WTC11 (cell line): Measurements from ENCODE around the gene ZFP36L1. TPM values are rescaled to one million over a fixed set of nuclear protein-coding genes. Genes with fewer than 3 reads are reported as not detected.

Experiments
- ATAC-seq: fragments of 200-7000 bp; cut with Tn5 transposase; 2 replicates; pipeline ENCODE4 v1.10.0; 2021; ENCODE audit warnings: mild to moderate bottlenecking, moderate library complexity
- CTCF ChIA-PET: fragments of 300-600 bp; sonication (Branson Sonifier 250); formaldehyde crosslinking; loops from one replicate; lab custom pipeline; 2021; ENCODE audit warnings: antibody characterized with exemption; lab: Charles Lee
- POLR2A ChIA-PET: fragments of 350-600 bp; sonication (Branson Sonifier 250); formaldehyde crosslinking; loops from one replicate; lab custom pipeline; 2021; ENCODE audit warnings: antibody characterized with exemption; lab: Charles Lee
- DNase-seq: peaks from one replicate; pipeline ENCODE4 v3.0.0; 2021; ENCODE audit warnings: low spot score
- H3K27ac Mint-ChIP-seq: 2 replicates; pipeline ENCODE4 v1.8.0; 2021; ENCODE audit warnings: mixed read lengths
- H3K27me3 Mint-ChIP-seq: 2 replicates; pipeline ENCODE4 v1.8.0; 2021; ENCODE audit warnings: low read depth, mild to moderate bottlenecking, moderate library complexity, mixed read lengths
- H3K36me3 Mint-ChIP-seq: 2 replicates; pipeline ENCODE4 v1.8.0; 2021; ENCODE audit warnings: mixed read lengths
- H3K4me1 Mint-ChIP-seq: 2 replicates; pipeline ENCODE4 v1.8.0; 2022; ENCODE audit warnings: mixed read lengths
- H3K4me3 Mint-ChIP-seq: 2 replicates; pipeline ENCODE4 v1.8.0; 2021; ENCODE audit warnings: mild to moderate bottlenecking, moderate library complexity, mixed read lengths
- H3K9me3 Mint-ChIP-seq: 2 replicates; pipeline ENCODE4 v1.8.0; 2021; ENCODE audit warnings: mixed read lengths
- CREM ChIP-seq: sonication (generic); formaldehyde crosslinking; IDR thresholded peaks from 2 replicates; pipeline ENCODE4 v1.8.1; 2022; ENCODE audit warnings: mild to moderate bottlenecking, missing genetic modification reagents, moderate library complexity
- ESRRA ChIP-seq: sonication (generic); formaldehyde crosslinking; IDR thresholded peaks from 2 replicates; pipeline ENCODE4 v1.8.1; 2022; ENCODE audit warnings: mild to moderate bottlenecking, missing genetic modification reagents, borderline replicate concordance
- IRF2 ChIP-seq: sonication (generic); formaldehyde crosslinking; IDR thresholded peaks from 2 replicates; pipeline ENCODE4 v1.8.0; 2022; ENCODE audit warnings: low read depth, missing genetic modification reagents, borderline replicate concordance
- JAZF1 ChIP-seq: fragments of 250-450 bp; sonication (Bioruptor Pico); IDR thresholded peaks from 2 replicates; pipeline ENCODE4 v1.9.0; 2021; ENCODE audit warnings: moderate library complexity, mild to moderate bottlenecking, inconsistent platforms
- KAT7 ChIP-seq: sonication (generic); formaldehyde crosslinking; IDR thresholded peaks from 2 replicates; pipeline ENCODE4 v1.8.1; 2023; ENCODE audit warnings: missing genetic modification reagents, mild to moderate bottlenecking, borderline replicate concordance
- MXD4 ChIP-seq: fragments of 250-450 bp; sonication (Bioruptor Pico); IDR thresholded peaks from 2 replicates; pipeline ENCODE4 v1.8.0; 2021; ENCODE audit warnings: mild to moderate bottlenecking, moderate library complexity, borderline replicate concordance
- NFATC4 ChIP-seq: fragments of 250-450 bp; sonication (Bioruptor Pico); IDR thresholded peaks from 2 replicates; pipeline ENCODE4 v1.9.0; 2021; ENCODE audit warnings: mild to moderate bottlenecking
- NFE2L1 ChIP-seq: sonication (generic); formaldehyde crosslinking; IDR thresholded peaks from 2 replicates; pipeline ENCODE4 v1.8.1; 2023; ENCODE audit warnings: missing genetic modification reagents
- NR3C1 ChIP-seq: sonication (generic); formaldehyde crosslinking; conservative IDR thresholded peaks from 2 replicates; pipeline ENCODE4 v1.8.1; 2023; ENCODE audit warnings: low read depth, mild to moderate bottlenecking, missing genetic modification reagents
- RORB ChIP-seq: fragments of 250-450 bp; sonication (Bioruptor Pico); IDR thresholded peaks from 2 replicates; pipeline ENCODE4 v1.9.0; 2021; ENCODE audit warnings: mild to moderate bottlenecking
- SOX15 ChIP-seq: fragments of 250-450 bp; sonication (Bioruptor Pico); IDR thresholded peaks from 2 replicates; pipeline ENCODE4 v1.9.0; 2021; ENCODE audit warnings: mild to moderate bottlenecking
- TCF7 ChIP-seq: sonication (generic); formaldehyde crosslinking; IDR thresholded peaks from 2 replicates; pipeline ENCODE4 v1.8.0; 2022; ENCODE audit warnings: mild to moderate bottlenecking, low read depth, missing genetic modification reagents, moderate library complexity
- TEAD4 ChIP-seq: sonication (generic); formaldehyde crosslinking; IDR thresholded peaks from 2 replicates; pipeline ENCODE4 v1.8.0; 2022; ENCODE audit warnings: mild to moderate bottlenecking, missing genetic modification reagents
- ZNF121 ChIP-seq: sonication (generic); formaldehyde crosslinking; IDR thresholded peaks from 2 replicates; pipeline ENCODE4 v1.8.0; 2023; ENCODE audit warnings: missing genetic modification reagents
- ZNF317 ChIP-seq: sonication (generic); formaldehyde crosslinking; IDR thresholded peaks from 2 replicates; pipeline ENCODE4 v1.8.1; 2023; ENCODE audit warnings: low read depth, mild to moderate bottlenecking, moderate library complexity, missing genetic modification reagents, borderline replicate concordance
- total RNA-seq: library from RNA; stranded (reverse); gene quantifications from 3 replicates; pipeline ENCODE4 v1.2.3, GENCODE V29; 2021
- TF ChIP-seq, protein P1 (sequence below): sonication (generic); formaldehyde crosslinking; IDR thresholded peaks from 2 replicates; pipeline ENCODE4 v1.8.1; 2023; ENCODE audit warnings: mild to moderate bottlenecking, missing genetic modification reagents, moderate library complexity
- TF ChIP-seq, protein P2 (sequence below): sonication (generic); formaldehyde crosslinking; IDR thresholded peaks from 2 replicates; pipeline ENCODE4 v1.8.1; 2023; ENCODE audit warnings: mild to moderate bottlenecking, missing genetic modification reagents, borderline replicate concordance
- TF ChIP-seq, protein P3 (sequence below): sonication (generic); formaldehyde crosslinking; IDR thresholded peaks from 2 replicates; pipeline ENCODE4 v1.8.0; 2022; ENCODE audit warnings: mild to moderate bottlenecking, missing genetic modification reagents
- TF ChIP-seq, protein P4 (sequence below): sonication (generic); formaldehyde crosslinking; IDR thresholded peaks from 2 replicates; pipeline ENCODE4 v1.8.1; 2023; ENCODE audit warnings: mild to moderate bottlenecking, missing genetic modification reagents, moderate library complexity
- TF ChIP-seq, protein P5 (sequence below): sonication (generic); formaldehyde crosslinking; IDR thresholded peaks from 2 replicates; pipeline ENCODE4 v1.8.0; 2022; ENCODE audit warnings: mild to moderate bottlenecking, missing genetic modification reagents
- TF ChIP-seq, protein P6 (sequence below): sonication (generic); formaldehyde crosslinking; IDR thresholded peaks from 2 replicates; pipeline ENCODE4 v1.8.1; 2023; ENCODE audit warnings: mild to moderate bottlenecking, missing genetic modification reagents

Gene ZFP36L1
- total RNA-seq, 1 experiment from 2014 or later: 132 TPM

DNA sequence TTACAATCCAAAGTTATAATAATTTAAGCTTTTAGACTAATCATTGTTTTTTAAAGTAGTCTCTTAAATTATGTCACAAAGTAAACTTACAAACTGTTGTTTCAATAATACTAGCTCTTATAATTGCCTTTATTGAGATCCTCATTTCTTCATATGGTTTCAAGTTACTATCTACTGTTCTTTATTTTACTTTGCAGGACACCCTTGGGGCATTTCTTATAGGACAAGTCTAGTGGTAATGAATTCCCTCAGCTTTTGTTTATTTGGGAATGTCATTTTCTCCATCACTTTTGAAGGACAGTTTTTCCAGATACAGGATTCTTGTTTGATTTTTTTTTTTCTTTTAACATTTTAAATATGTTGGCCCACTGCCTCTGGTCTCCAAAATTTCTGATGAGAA lies 8.1 kb upstream of the ZFP36L1 start:
- ATAC-seq (no peak), DNase-seq (no peak)
- Mint-ChIP-seq H3K4me3 (no peak overlapping the region), H3K9me3 (peaks cover 46% of the 10 kb centered on the region), H3K36me3 (peaks cover 41% of the 10 kb centered on the region), H3K27me3 (no peaks in the 10 kb centered on the region), H3K27ac (no peak overlapping the region), H3K4me1 (peaks cover 42% of the 10 kb centered on the region)
- POLR2A ChIA-PET: no interaction called here
- CTCF ChIA-PET: no interaction called here
- no peak for TF ChIP-seq ZNF317 (CRISPR knock-in tag)
- TF ChIP-seq TCF7 (CRISPR knock-in tag): no peak
- TF ChIP-seq NR3C1: no peak
- TF ChIP-seq NFATC4: no peak
- TF ChIP-seq, protein P1, sequence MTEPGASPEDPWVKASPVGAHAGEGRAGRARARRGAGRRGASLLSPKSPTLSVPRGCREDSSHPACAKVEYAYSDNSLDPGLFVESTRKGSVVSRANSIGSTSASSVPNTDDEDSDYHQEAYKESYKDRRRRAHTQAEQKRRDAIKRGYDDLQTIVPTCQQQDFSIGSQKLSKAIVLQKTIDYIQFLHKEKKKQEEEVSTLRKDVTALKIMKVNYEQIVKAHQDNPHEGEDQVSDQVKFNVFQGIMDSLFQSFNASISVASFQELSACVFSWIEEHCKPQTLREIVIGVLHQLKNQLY (CRISPR knock-in tag): no peak
- TF ChIP-seq ESRRA (CRISPR knock-in tag): no peak
- no peak for TF ChIP-seq KAT7 (CRISPR knock-in tag)
- TF ChIP-seq, protein P2, sequence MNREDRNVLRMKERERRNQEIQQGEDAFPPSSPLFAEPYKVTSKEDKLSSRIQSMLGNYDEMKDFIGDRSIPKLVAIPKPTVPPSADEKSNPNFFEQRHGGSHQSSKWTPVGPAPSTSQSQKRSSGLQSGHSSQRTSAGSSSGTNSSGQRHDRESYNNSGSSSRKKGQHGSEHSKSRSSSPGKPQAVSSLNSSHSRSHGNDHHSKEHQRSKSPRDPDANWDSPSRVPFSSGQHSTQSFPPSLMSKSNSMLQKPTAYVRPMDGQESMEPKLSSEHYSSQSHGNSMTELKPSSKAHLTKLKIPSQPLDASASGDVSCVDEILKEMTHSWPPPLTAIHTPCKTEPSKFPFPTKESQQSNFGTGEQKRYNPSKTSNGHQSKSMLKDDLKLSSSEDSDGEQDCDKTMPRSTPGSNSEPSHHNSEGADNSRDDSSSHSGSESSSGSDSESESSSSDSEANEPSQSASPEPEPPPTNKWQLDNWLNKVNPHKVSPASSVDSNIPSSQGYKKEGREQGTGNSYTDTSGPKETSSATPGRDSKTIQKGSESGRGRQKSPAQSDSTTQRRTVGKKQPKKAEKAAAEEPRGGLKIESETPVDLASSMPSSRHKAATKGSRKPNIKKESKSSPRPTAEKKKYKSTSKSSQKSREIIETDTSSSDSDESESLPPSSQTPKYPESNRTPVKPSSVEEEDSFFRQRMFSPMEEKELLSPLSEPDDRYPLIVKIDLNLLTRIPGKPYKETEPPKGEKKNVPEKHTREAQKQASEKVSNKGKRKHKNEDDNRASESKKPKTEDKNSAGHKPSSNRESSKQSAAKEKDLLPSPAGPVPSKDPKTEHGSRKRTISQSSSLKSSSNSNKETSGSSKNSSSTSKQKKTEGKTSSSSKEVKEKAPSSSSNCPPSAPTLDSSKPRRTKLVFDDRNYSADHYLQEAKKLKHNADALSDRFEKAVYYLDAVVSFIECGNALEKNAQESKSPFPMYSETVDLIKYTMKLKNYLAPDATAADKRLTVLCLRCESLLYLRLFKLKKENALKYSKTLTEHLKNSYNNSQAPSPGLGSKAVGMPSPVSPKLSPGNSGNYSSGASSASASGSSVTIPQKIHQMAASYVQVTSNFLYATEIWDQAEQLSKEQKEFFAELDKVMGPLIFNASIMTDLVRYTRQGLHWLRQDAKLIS (CRISPR knock-in tag): no peak
- TF ChIP-seq, protein P3, sequence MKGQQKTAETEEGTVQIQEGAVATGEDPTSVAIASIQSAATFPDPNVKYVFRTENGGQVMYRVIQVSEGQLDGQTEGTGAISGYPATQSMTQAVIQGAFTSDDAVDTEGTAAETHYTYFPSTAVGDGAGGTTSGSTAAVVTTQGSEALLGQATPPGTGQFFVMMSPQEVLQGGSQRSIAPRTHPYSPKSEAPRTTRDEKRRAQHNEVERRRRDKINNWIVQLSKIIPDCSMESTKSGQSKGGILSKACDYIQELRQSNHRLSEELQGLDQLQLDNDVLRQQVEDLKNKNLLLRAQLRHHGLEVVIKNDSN: no peak
- no peak for TF ChIP-seq SOX15 (CRISPR knock-in tag)
- no peak for TF ChIP-seq NFE2L1 (CRISPR knock-in tag)
- no peak for TF ChIP-seq MXD4 (CRISPR knock-in tag)

DNA sequence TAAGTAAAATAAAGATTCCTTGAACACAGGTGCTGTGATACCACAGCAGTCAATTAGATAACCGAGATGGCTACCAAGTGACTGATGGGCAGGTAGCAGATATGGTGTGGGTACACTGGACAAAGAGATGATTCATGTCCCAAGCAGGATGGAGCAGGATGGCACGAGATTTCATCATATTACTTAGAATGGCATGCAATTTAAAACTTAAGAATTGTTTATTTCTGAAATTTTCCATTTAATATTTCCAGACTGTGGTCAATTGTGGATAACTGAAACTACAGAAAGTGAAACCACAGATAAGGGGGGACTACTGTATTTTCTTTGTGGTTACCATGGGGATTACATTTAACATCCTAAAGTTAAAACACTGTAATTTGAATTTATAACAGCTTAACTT lies 7.5 kb upstream of the ZFP36L1 start:
- DNase-seq: no peak
- Mint-ChIP-seq H3K27me3 (no peaks in the 10 kb centered on the region), H3K4me1 (peaks cover 42% of the 10 kb centered on the region), H3K9me3 (peaks cover 46% of the 10 kb centered on the region), H3K4me3 (no peak overlapping the region)
- CTCF ChIA-PET: no interaction called here
- TF ChIP-seq TCF7 (CRISPR knock-in tag) (no peak), IRF2 (CRISPR knock-in tag) (no peak)
- TF ChIP-seq, all 79 proteins: peak for 0
- POLR2A ChIA-PET: no interaction called here
- Mint-ChIP-seq H3K27ac (peak overlapping the region; percentile 65; the same call in 1 of the 2 replicates), H3K36me3 (peaks cover 41% of the 10 kb centered on the region)
- no peak for ATAC-seq

DNA sequence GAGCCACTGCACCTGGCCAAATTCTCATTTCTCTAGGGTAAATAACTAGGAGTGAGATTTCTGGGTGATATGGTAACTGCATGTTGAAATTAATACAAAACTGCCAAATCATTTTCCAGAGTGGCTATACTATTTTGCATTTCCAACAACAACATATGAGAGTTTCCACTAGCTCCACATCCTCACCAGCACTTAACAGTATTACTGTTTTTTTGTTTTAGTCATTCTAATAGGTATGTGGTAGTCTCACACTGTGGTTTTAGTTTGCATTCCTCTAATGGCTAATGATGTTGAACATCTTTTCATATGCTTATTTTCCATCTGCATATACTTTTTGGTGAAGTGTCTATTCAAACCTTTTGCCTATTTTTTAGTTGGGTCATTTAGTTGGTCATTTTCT lies 5.8 kb upstream of the ZFP36L1 start:
- H3K27me3 Mint-ChIP-seq: no peaks in the 10 kb centered on the region
- DNase-seq (no peak), ATAC-seq (no peak)
- H3K4me3 Mint-ChIP-seq: no peak overlapping the region
- TF ChIP-seq, protein P2 (CRISPR knock-in tag): no peak
- TF ChIP-seq, protein P4, sequence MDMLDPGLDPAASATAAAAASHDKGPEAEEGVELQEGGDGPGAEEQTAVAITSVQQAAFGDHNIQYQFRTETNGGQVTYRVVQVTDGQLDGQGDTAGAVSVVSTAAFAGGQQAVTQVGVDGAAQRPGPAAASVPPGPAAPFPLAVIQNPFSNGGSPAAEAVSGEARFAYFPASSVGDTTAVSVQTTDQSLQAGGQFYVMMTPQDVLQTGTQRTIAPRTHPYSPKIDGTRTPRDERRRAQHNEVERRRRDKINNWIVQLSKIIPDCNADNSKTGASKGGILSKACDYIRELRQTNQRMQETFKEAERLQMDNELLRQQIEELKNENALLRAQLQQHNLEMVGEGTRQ: no peak
- TF ChIP-seq, protein P5, sequence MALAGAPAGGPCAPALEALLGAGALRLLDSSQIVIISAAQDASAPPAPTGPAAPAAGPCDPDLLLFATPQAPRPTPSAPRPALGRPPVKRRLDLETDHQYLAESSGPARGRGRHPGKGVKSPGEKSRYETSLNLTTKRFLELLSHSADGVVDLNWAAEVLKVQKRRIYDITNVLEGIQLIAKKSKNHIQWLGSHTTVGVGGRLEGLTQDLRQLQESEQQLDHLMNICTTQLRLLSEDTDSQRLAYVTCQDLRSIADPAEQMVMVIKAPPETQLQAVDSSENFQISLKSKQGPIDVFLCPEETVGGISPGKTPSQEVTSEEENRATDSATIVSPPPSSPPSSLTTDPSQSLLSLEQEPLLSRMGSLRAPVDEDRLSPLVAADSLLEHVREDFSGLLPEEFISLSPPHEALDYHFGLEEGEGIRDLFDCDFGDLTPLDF (CRISPR knock-in tag): no peak
- TF ChIP-seq TEAD4 (CRISPR knock-in tag) (no peak), RORB (CRISPR knock-in tag) (no peak), JAZF1 (CRISPR knock-in tag) (no peak), ZNF121 (CRISPR knock-in tag) (no peak), CREM (CRISPR knock-in tag) (no peak)
- TF ChIP-seq, protein P6, sequence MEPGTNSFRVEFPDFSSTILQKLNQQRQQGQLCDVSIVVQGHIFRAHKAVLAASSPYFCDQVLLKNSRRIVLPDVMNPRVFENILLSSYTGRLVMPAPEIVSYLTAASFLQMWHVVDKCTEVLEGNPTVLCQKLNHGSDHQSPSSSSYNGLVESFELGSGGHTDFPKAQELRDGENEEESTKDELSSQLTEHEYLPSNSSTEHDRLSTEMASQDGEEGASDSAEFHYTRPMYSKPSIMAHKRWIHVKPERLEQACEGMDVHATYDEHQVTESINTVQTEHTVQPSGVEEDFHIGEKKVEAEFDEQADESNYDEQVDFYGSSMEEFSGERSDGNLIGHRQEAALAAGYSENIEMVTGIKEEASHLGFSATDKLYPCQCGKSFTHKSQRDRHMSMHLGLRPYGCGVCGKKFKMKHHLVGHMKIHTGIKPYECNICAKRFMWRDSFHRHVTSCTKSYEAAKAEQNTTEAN: no peak
- peaks cover 29% of the 10 kb centered on the region for H3K36me3 Mint-ChIP-seq
- H3K27ac Mint-ChIP-seq: peak overlapping the region; percentile 96
- H3K4me1 Mint-ChIP-seq: peaks cover 44% of the 10 kb centered on the region
- ChIA-PET CTCF (interaction anchor here (0.6 to 0.7 kb wide), 2 partner anchors 41 to 314 kb away, joined by 3 read pairs; no protein-coding TSS in a partner anchor), POLR2A (no interaction called here)
- peaks cover 35% of the 10 kb centered on the region for H3K9me3 Mint-ChIP-seq
